ENCODE results near the gene CARMIL1. TPM values are rescaled to one million over a fixed set of nuclear protein-coding genes. Genes with fewer than 3 reads are reported as not detected.

Gene CARMIL1
- total RNA-seq, 1 experiment from 2014 or later: 25.2 TPM

GRCh38 chr6:25498505-25498904 is 219.3 kb downstream of the CARMIL1 start:
- DNase-seq (ENCODE audit: unreplicated experiment): no peak
- Mint-ChIP-seq H3K36me3 (ENCODE audit: insufficient read depth, unreplicated experiment) (peaks cover 14% of the 10 kb centered on the region), H3K9me3 (ENCODE audit: unreplicated experiment) (no peaks in the 10 kb centered on the region), H3K27ac (ENCODE audit: low read depth, unreplicated experiment) (no peak overlapping the region), H3K4me3 (ENCODE audit: unreplicated experiment) (no peak overlapping the region), H3K27me3 (ENCODE audit: insufficient read depth, unreplicated experiment) (no peaks in the 10 kb centered on the region), H3K4me1 (ENCODE audit: insufficient read depth, unreplicated experiment) (no peaks in the 10 kb centered on the region)
- no TSS peak for BruUV-seq (replicated peaks)
- ChIA-PET POLR2A (no interaction called here), CTCF (no interaction called here)
- intact Hi-C loops (cut with micrococcal nuclease): no loop called here
- TF ChIP-seq, protein P1, sequence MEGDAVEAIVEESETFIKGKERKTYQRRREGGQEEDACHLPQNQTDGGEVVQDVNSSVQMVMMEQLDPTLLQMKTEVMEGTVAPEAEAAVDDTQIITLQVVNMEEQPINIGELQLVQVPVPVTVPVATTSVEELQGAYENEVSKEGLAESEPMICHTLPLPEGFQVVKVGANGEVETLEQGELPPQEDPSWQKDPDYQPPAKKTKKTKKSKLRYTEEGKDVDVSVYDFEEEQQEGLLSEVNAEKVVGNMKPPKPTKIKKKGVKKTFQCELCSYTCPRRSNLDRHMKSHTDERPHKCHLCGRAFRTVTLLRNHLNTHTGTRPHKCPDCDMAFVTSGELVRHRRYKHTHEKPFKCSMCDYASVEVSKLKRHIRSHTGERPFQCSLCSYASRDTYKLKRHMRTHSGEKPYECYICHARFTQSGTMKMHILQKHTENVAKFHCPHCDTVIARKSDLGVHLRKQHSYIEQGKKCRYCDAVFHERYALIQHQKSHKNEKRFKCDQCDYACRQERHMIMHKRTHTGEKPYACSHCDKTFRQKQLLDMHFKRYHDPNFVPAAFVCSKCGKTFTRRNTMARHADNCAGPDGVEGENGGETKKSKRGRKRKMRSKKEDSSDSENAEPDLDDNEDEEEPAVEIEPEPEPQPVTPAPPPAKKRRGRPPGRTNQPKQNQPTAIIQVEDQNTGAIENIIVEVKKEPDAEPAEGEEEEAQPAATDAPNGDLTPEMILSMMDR (IDR thresholded peaks at IDR 0.05; ENCODE audit: unreplicated experiment): no peak

GRCh38 chr6:25499615-25500235 is 220.6 kb downstream of the CARMIL1 start:
- no TSS peak for BruUV-seq (replicated peaks)
- Mint-ChIP-seq H3K36me3 (ENCODE audit: insufficient read depth, unreplicated experiment) (peaks cover 10% of the 10 kb centered on the region), H3K9me3 (ENCODE audit: unreplicated experiment) (no peaks in the 10 kb centered on the region), H3K27ac (ENCODE audit: low read depth, unreplicated experiment) (no peak overlapping the region), H3K4me3 (ENCODE audit: unreplicated experiment) (no peak overlapping the region), H3K27me3 (ENCODE audit: insufficient read depth, unreplicated experiment) (no peaks in the 10 kb centered on the region), H3K4me1 (ENCODE audit: insufficient read depth, unreplicated experiment) (no peaks in the 10 kb centered on the region)
- no peak for DNase-seq (ENCODE audit: unreplicated experiment)
- ChIA-PET POLR2A (interaction anchor here (0.5 kb wide), 1 partner anchor 22 kb away, joined by 3 read pairs; no protein-coding TSS in a partner anchor), CTCF (interaction anchor here (0.7 to 1.3 kb wide), 2 partner anchors 10 to 221 kb away, joined by 3 to 7 read pairs; no protein-coding TSS in a partner anchor)
- intact Hi-C loops (cut with micrococcal nuclease): no loop called here
- TF ChIP-seq, protein P1 (IDR thresholded peaks at IDR 0.05; ENCODE audit: unreplicated experiment): no peak

GRCh38 chr6:25503686-25504085 is 224.5 kb downstream of the CARMIL1 start:
- ChIA-PET POLR2A (interaction anchor here (0.8 to 1.2 kb wide), 2 partner anchors 15 to 18 kb away, joined by 3 to 5 read pairs; no protein-coding TSS in a partner anchor), CTCF (interaction anchor here (0.6 to 2.1 kb wide), 4 partner anchors 13 to 238 kb away, joined by 3 to 8 read pairs (median 6); no protein-coding TSS in a partner anchor)
- Mint-ChIP-seq H3K36me3 (ENCODE audit: insufficient read depth, unreplicated experiment) (peaks cover 6% of the 10 kb centered on the region), H3K27me3 (ENCODE audit: insufficient read depth, unreplicated experiment) (no peaks in the 10 kb centered on the region), H3K4me1 (ENCODE audit: insufficient read depth, unreplicated experiment) (no peaks in the 10 kb centered on the region), H3K9me3 (ENCODE audit: unreplicated experiment) (no peaks in the 10 kb centered on the region), H3K4me3 (ENCODE audit: unreplicated experiment) (no peak overlapping the region), H3K27ac (ENCODE audit: low read depth, unreplicated experiment) (no peak overlapping the region)
- no TSS peak for BruUV-seq (replicated peaks)
- DNase-seq (ENCODE audit: unreplicated experiment): no peak
- intact Hi-C loops (cut with micrococcal nuclease): no loop called here
- TF ChIP-seq, protein P1 (IDR thresholded peaks at IDR 0.05; ENCODE audit: unreplicated experiment): no peak

GRCh38 chr6:25504661-25505060 is 225.5 kb downstream of the CARMIL1 start:
- H3K27me3 Mint-ChIP-seq (ENCODE audit: insufficient read depth, unreplicated experiment): no peaks in the 10 kb centered on the region
- H3K4me1 Mint-ChIP-seq (ENCODE audit: insufficient read depth, unreplicated experiment): no peaks in the 10 kb centered on the region
- intact Hi-C loops (cut with micrococcal nuclease): no loop called here
- ChIA-PET POLR2A (interaction anchor here (0.6 to 1.6 kb wide), 3 partner anchors 11 to 279 kb away, joined by 4 to 5 read pairs (median 4); no protein-coding TSS in a partner anchor), CTCF (interaction anchor here (0.6 to 2.1 kb wide), 5 partner anchors 14 to 984 kb away, joined by 3 to 11 read pairs (median 5); partner anchors contain the start of gene CARMIL1)
- no TSS peak for BruUV-seq (replicated peaks)
- DNase-seq (ENCODE audit: unreplicated experiment): no peak
- TF ChIP-seq, protein P1 (IDR thresholded peaks at IDR 0.05; ENCODE audit: unreplicated experiment): no peak
- H3K9me3 Mint-ChIP-seq (ENCODE audit: unreplicated experiment): no peaks in the 10 kb centered on the region
- H3K4me3 Mint-ChIP-seq (ENCODE audit: unreplicated experiment): no peak overlapping the region
- peaks cover 6% of the 10 kb centered on the region for H3K36me3 Mint-ChIP-seq (ENCODE audit: insufficient read depth, unreplicated experiment)
- H3K27ac Mint-ChIP-seq (ENCODE audit: low read depth, unreplicated experiment): no peak overlapping the region
